Measurements from ENCODE around the gene MPP2.
"Not testable (repeated sequence)": the region's sequence is repeated elsewhere in the genome, so short reads cannot be mapped to it uniquely, and the experiment has no call there.

The MPP2 gene

DNA sequence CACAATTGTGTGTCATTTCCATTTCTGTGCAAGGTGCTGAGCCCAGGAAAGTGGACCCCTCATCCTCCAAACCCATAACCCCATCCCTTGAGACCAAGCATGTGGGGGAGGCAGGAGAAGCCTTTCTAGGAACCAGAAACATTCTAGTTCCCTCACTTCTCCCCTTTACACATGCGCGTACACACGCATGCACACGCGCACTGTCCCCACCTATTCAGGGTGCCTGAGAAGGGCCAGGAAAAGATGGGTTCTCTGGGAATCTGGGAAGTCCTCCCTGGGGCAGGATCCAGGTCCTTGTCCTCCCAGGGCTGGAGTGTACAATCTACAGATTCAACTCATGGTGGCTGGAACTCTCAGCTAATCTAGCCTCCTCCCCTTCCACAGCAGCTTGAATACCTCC, 32.5 kb upstream of the MPP2 start:
- TF ChIP-seq GATA1 (IDR thresholded peaks at IDR 0.05; ENCODE audit: low read depth, low read length), result no peak
- no peak for TF ChIP-seq POLR2A (IDR thresholded peaks at IDR 0.05; ENCODE audit: low read length)

DNA sequence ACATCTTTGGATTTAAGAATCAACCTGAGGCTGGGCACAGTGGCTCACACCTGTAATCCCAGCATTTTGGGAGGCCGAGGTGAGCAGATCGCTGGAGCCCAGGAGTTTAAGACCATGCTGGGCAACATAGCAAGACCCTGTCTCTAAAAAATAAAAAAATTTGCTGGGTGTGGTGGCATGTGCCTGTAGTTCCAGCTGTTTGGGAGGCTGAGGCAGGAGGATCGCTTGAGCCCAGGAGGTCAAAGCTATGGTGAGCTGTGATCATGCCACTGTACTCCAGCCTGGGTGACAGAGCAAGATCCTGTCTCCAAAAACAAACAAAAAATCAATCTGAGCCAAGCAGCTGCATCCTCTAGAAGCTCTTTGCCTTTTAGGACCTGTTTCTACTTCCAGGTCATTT, 32.1 kb upstream of the MPP2 start:
- not testable (repeated sequence) for DNase-seq

More for the DNA sequence above, 32.5 kb upstream of the MPP2 start:
- DNase-seq, result no peak

- no peak for TF ChIP-seq POLR2A (IDR thresholded peaks at IDR 0.05; ENCODE audit: low read length)
- no peak for TF ChIP-seq GATA1 (IDR thresholded peaks at IDR 0.05; ENCODE audit: low read depth, low read length)
- no peak for DNase-seq
Measured at GRCh38 chr17:43938838-43939182, 31.5 kb upstream of the MPP2 start.

DNA sequence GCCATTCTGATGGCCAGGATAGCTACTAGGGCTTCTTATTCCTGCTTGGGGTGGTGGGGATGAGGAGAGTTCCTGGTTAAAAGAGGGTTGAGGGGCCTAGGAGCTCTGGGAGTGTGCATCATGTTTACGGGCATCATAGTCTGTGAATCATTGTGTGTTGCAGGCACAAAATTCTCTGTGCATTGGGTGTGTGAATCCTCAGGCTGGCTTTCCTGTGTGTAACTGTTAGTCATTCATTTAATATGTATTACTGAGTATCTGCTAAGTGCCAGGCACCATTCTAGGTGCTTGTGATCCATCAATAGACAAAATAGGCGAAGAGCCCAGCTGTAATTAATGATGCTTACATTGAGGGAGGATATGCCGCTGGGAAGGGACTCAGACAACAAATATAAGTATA, 29.1 kb upstream of the MPP2 start:
- no peak for DNase-seq
- TF ChIP-seq POLR2A (IDR thresholded peaks at IDR 0.05; ENCODE audit: low read length), result no peak

- no peak for DNase-seq
- TF ChIP-seq POLR2A (IDR thresholded peaks at IDR 0.05; ENCODE audit: low read length), result no peak
- no peak for TF ChIP-seq GATA1 (IDR thresholded peaks at IDR 0.05; ENCODE audit: low read depth, low read length)
Measured at GRCh38 chr17:43935926-43936261, 28.6 kb upstream of the MPP2 start.

DNA sequence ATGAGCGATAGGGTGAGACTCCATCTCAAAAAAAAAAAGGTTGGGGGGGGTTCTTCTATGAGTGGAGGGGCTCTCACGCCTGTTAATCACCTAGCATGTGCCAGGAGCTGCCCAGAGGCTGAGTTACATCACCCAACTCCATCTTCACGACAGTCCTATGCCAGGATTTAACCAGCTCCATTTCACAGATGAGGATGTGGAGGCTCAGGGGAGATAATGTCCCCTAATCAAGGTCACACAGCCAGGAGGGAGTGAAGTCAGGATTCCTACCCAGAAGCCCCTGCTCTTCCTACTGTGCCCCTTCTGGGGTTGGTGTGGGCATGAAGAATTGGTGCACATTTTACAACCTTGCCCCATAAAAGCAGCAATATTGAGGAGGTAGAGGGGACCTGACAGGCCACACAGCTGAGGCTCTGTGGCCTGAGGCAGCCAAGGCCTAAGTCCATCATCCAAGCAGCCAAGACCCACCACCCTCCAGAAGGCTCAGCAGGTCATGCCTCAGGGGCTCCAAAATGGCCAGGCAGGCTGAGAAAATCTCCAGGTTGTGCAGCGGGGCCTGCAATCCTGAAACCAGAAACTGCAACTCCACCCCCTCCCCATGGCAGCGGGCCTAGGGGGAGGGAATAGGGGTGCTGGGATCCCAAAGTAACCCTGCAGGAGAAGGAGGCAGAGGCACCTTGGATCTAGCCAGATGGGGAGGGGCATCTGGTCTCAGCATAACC, 28.0 kb upstream of the MPP2 start:
- no peak for TF ChIP-seq POLR2A (IDR thresholded peaks at IDR 0.05; ENCODE audit: low read length)
- TF ChIP-seq GATA1 (IDR thresholded peaks at IDR 0.05; ENCODE audit: low read depth, low read length), result no peak
- DNase-seq, result no peak

DNA sequence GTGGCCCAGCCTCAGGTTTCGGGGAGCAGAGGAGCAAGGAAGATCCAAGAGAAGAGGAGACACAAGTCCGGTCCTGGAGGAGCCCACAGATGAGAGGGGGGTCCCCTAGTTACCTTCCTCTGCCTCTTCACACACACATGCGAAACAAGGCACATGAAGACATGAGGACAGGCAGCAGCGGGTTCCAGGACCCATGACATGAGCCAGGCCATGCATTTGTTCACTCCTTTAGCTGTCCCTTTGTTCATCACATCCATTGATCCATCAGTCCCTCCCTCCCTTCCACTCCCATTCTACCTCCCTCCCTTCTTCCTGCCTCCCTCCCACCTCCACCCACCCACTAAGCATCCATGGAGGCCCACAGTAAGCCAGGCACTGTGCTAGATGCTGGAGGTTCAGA, 25.6 kb upstream of the MPP2 start:
- no peak for DNase-seq
- no peak for TF ChIP-seq POLR2A (IDR thresholded peaks at IDR 0.05; ENCODE audit: low read length)

DNA sequence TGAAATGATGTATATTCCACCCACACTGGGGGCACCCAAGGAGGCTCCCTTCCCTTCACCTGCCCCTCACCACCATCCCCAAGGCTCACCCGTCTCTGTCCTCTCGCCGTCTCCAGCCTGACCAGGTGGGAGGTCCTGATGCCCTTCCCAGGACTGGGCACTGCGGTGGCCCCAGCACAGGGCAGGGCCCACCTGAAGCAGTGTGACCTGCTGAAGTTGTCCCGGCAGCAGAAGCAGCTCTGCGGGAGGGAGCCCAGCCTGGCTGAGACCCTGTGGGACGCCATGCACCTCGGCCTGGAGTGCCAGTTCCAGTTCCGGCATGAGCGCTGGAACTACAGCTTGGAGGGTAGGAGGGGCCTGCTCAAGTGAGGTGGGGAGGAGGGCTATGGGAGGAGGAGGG, 25.0 kb upstream of the MPP2 start:
- TF ChIP-seq GATA1 (IDR thresholded peaks at IDR 0.05; ENCODE audit: low read depth, low read length) (no peak), POLR2A (IDR thresholded peaks at IDR 0.05; ENCODE audit: low read length) (no peak)
- no peak for DNase-seq

DNA sequence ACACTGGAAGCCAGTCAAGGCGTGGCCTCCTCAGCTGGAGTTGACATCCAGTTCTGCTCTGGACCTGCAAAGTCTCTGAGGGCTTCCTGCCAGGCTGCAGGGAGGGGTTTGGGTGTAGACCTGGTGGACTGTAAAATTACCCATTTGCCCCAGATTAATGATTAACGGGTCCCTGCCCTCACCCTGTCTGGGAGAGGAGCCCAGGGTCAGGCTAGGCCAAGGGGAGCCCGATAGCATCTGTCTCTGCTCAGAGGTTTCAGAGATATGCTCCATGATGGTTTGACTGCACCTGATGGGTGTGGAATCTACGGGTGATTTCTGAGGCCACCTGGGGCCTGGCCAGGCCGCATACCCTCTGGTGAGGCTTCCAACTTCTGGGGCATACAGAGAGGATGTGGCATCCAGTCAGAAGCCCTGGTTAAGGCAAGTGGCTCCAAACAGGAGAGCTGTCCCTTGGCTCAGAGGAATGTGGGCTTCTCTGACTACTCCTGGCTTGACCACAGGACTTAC, 23.8 kb upstream of the MPP2 start:
- TF ChIP-seq POLR2A (IDR thresholded peaks at IDR 0.05; ENCODE audit: low read length), result no peak
- no peak for TF ChIP-seq GATA1 (IDR thresholded peaks at IDR 0.05; ENCODE audit: low read depth, low read length)
- DNase-seq, result no peak

GRCh38 chr17:43928609-43929008, 21.3 kb upstream of the MPP2 start:
- DNase-seq, result no peak
- TF ChIP-seq POLR2A (IDR thresholded peaks at IDR 0.05; ENCODE audit: low read length), result no peak

DNA sequence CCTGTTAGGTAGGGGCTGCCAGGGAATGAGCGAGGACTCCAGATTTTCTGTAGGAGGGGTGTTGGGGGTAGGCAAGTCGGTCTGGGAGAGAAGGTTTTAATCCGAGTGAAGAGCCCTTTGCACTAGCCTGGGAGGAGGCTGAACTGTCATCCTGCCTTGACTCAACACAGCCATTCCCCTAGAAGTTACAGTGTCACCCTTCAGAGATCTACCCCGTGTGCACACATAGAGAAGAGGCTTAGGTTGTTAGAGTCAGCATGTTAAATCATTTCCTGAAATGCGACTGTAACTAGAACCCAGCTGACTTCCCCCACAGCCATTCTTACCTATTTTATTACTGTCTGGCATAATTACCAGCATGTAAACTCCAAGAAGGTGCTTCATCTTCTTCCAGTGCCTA, 20.6 kb upstream of the MPP2 start:
- not testable (repeated sequence) for DNase-seq

GRCh38 chr17:43927060-43927864, 19.9 kb upstream of the MPP2 start:
- no peak for DNase-seq
- no peak for TF ChIP-seq POLR2A (IDR thresholded peaks at IDR 0.05; ENCODE audit: low read length)
- TF ChIP-seq GATA1 (IDR thresholded peaks at IDR 0.05; ENCODE audit: low read depth, low read length), result no peak

GRCh38 chr17:43924558-43924957, 17.2 kb upstream of the MPP2 start:
- TF ChIP-seq POLR2A (IDR thresholded peaks at IDR 0.05; ENCODE audit: low read length) (no peak), GATA1 (IDR thresholded peaks at IDR 0.05; ENCODE audit: low read depth, low read length) (no peak)
- DNase-seq, result no peak

DNA sequence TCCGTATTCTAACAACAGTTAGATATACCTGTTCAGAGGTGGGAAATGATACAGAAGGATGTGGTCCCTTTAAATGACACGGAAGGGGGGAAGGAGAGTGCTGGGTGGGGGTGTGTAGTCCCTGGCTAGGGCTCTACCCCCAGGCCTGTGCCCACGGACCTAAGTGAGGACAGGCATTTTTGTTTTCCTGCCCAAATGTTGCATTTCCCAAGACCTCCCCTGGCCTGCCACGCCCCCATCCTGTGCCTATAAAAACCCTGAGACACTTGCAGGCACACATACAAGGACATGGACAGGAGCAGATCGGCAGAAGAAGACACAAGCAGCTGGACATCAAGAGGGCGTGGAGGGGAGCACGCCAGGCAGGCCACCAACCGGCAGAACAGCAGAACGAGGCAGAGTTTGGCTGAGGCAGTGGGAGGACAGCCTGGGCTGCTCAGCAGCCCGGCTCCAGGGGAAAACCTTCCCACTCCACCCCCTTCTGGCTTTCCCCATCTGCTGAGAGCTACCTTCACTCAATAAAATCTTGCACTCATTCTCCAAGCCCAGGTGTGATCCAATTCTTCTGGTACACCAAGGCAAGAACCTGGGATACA, 13.3 kb upstream of the MPP2 start:
- no peak for DNase-seq
- TF ChIP-seq GATA1 (IDR thresholded peaks at IDR 0.05; ENCODE audit: low read depth, low read length), result no peak
- TF ChIP-seq POLR2A (IDR thresholded peaks at IDR 0.05; ENCODE audit: low read length), result no peak

- no peak for DNase-seq
- TF ChIP-seq GATA1 (IDR thresholded peaks at IDR 0.05; ENCODE audit: low read depth, low read length) (no peak), POLR2A (IDR thresholded peaks at IDR 0.05; ENCODE audit: low read length) (no peak)
Measured at GRCh38 chr17:43918026-43918389, 10.7 kb upstream of the MPP2 start.
